Limb (tissue), 2 donors: ENCODE results near the gene BMERB1.
A peak's percentile ranks its signal among the peaks of the same experiment; 100 is the strongest.
"Not testable (repeated sequence)": the region's sequence is repeated elsewhere in the genome, so short reads cannot be mapped to it uniquely, and the experiment has no call there.

ENCODE experiments used
- DNase-seq, 2 donors: peaks; one replicate each; pipeline ENCODE4 v3.0.0-alpha.2; 2016; ENCODE audit errors: extremely low spot score in 2 of 2

BMERB1 gene

GRCh38 chr16:15425861-15426260 lies 8.5 kb upstream of the BMERB1 start:
- no peak for DNase-seq

DNA sequence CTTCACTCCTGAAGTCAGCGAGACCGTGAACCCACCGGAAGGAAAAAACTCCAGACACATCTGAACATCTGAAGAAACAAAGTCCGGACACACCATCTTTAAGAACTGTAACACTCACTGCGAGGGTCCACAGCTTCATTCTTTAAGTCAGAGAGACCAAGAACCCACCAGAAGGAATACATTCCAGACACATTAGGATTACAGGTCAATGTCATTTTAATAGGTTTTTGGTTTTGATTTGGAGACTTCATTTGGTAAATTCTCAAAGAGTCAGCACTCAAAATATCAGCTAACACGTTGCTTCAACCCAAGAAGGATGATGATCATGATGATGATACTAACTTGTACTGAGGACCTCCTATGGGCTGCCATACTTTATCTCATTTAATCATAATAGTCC lies 7.6 kb upstream of the BMERB1 start:
- no peak for DNase-seq

- peak; percentile 75 to 79 for DNase-seq
Measured at GRCh38 chr16:15427648-15428239, 6.6 kb upstream of the BMERB1 start.

DNA sequence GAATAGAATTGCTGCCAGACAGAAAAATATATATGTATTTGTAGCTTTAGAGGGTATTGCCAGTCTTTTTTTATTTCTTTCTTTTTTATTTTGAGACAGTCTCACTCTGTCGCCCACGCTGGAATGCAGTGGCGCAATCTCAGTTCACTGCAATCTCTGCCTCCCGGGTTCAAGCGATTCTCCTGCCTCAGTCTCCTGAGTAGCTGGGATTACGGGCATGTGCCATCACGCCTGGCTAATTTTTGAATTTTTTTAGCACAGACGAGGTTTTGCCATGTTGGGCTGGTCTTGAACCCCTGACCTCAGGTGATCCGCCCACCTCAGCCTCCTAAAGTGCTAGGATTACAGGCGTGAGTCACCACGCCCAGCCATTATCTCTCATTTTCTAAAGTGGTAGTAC lies 3.5 kb upstream of the BMERB1 start:
- not testable (repeated sequence) for DNase-seq

DNA sequence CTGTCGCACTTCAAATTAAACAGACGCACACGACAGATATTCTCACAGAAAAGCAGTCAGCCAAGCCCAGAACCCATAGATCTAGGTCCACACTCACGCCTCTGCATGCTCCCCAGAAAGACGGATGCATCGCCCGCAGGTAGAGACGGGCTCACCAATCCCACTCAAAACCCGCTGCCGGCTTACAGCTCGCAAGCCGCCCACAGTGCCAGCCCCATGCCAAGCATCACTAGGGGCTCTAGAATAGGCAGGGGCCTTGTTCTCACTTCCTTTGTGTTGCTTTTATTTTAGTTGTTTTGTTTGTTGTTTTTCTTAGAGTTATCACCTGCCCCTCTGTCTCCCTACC lies 336 bp upstream of the BMERB1 start:
- no peak for DNase-seq

DNA sequence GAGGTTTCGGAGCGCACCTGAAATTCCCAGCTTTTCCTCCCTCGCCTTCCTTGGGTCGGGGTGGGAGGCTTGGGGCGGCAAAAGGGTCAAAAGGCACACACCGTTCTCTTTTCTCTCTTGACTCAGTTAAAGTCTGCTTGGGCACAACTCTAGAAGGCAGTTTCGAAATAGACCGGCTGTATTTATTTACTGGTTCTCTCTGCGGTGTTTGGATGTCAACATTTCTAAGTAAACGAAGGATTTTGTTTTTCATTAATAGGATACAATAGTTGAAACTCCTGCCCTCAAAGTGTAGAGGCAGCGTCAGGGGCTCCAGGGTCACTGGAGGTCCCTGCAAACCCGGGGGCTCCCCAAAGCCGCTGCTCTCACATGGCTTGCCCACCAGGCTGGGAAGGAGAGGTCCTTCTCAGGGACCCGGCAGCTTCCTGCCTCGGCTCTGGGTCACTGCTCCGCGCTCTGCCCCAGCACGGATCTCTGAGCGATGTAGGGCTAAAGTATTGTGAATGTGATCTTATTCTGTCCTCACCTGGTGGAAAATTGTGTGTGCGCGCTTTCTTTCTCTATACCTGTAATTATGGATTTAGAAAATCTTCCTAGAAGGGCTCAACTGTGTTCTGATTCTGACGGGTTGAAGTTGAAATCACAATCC lies 952 bp downstream of the BMERB1 start:
- DNase-seq = peak in 1 of 2 donors; percentile 32

DNA sequence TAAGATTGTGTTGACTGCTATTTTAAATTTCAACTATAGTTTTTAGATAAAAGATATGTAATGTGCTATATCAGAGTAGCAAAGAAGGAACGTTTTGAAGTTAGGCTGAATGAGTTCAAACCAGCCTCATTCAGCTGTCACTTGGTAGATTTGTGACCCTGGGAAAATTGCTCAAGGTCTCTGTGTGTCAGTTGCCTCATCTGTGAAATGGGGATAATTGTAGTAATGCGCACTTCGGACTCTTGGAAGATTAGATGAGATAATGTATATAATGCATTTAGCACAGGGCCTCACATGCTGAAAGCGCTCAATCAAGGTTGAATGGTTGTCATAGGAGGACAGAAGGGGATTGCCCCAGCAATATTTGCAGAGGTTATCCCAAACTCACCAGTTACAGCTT lies 4.7 kb downstream of the BMERB1 start:
- DNase-seq = no peak

DNA sequence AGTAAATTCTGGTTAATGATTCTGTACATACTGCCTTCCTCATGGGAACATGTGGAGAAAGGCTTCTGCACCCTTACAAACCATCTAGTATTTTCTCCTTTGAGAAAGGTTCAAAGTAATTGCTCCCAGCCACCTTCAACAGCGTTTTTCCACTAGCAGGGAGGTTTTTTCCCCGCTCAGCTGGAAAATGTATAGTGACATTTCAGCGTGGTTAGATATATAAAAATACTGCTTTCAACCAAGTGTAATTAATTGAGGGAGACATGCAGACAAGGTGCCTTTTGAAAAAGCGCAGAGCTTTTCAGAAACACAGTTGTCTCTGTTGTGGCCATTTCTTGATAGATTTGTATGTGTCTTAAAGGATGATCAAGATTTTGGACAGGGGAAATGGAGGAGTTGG lies 5.1 kb downstream of the BMERB1 start:
- DNase-seq = no peak

DNA sequence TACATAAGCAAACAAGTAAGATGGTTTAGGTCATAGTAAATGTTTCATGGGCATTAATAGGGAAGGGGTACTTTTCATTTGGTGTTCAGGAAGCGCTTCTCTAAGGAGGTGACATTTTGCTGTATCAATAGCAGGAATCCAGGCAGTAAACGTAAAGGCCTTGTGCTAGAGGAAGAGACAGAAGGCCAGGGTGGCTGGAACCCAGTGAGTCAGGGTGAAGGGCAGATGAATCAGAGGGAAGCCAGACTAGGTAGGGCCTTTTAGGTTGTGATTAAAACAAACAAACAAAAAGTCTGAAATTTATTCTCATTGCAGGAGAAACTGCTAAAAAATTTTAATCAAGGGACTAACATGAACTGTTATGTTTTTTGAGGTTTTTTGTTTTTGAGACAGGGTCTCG lies 6.5 kb downstream of the BMERB1 start:
- no peak for DNase-seq

DNA sequence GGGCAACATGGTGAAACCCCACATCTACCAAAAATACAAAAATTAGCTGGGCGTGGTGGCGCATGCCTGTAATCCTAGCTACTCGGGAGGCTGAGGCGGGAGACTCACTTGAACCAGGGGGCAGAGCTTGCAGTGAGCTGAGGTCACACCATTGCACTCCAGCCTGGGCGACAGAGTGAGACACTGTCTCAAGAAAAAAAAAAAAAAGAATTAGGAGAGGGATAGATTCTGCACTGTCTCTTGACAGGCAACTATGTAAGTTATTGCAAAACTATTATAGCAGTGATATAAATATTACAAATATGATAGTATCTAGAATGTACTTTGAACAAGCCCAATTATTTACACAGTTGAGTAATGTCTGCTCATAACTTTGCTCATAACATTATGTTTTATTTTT lies 7.8 kb downstream of the BMERB1 start:
- not testable (repeated sequence) for DNase-seq

- DNase-seq = no peak
Measured at GRCh38 chr16:15443753-15444152, 9.4 kb downstream of the BMERB1 start.

GRCh38 chr16:15444264-15444663 lies 9.9 kb downstream of the BMERB1 start:
- no peak for DNase-seq

GRCh38 chr16:15445450-15445849 lies 11.1 kb downstream of the BMERB1 start:
- DNase-seq = no peak

DNA sequence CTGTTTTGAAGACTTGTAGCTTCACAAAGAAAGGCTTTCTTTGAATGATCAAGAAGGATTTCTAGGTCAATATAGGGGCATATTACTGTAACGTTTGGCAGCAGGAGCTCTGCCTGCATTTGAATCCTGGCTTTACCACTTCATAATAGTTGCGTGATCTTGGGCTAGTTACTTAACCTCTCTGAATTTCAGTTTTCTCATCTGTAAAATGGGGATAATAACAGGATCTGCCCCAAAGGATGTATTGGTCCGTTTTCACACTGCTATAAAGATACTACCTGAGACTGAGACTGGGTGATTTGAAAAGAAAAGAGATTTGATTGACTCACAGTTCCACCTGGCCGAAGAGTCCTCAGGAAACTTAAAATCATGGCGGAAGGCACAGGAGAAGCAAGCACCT lies 12.5 kb downstream of the BMERB1 start:
- DNase-seq = no peak

DNA sequence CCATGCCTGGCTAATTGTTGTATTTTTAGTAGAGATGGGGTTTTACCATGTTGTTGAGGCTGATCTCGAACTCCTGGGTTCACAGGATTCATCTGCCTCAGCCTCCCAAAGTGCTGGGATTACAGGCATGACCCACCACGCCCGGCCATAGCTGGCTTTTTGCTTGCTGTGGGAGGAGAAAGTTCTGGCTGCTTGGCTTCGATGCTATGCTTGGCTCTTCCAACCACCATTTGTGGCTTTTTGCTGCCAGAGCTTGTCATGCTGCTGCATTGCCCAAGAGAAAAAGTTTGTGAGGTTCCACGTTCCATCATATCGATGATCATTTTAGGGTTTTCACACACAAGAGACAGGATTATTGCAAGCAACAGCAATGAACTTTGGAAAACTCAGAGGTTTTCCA lies 16.2 kb downstream of the BMERB1 start:
- no peak for DNase-seq

- no peak for DNase-seq
Measured at GRCh38 chr16:15451098-15451731, 16.8 kb downstream of the BMERB1 start.

DNA sequence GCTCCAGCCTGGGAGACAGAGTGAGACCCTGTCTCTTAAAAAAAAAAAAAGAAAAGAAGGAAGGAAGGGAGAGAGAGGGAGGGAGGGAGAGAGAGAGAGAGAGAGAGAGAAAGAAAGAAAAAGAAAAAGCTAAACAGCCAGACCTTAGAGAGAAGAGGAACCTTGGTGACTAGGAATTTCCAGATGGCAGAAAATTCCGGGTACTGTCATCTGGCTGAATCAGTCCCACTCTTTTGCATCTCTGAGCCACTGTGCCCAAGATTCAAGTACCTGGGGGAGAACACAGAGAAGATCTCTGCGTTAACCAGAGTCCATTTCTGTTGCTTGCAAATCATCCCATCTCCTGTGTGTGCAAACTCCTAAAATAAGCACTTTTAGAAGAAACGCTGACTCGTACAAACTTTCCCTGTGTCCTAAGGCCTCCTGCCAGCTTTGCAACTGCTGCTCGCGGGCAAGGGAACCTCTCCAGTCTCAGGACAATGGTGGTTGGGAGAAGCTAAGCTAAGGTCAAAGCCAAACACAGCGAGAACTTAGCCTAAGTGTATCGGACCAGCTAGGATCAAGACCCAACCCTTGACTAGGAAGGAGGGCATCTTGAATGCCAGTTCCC lies 18.0 kb downstream of the BMERB1 start:
- DNase-seq = no peak

DNA sequence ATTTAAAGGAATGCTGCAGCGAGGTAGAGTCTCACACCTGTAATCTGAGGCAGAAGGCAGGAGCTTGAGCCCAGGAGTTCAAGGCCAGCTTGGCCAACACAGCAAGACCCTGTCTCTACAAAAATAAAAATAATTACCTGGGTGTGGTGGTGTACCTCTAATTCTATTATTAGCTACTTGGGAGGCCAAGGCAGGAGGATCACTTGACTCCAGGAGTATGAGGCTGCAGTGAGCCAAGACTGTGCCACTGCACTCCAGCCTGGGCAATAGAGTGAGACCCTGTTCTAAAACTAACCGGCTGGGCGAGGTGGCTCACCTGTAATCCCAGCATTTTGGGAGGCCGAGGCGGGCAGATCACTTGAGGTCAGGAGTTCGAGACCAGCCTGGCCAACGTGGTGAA lies 18.9 kb downstream of the BMERB1 start:
- not testable (repeated sequence) for DNase-seq

DNA sequence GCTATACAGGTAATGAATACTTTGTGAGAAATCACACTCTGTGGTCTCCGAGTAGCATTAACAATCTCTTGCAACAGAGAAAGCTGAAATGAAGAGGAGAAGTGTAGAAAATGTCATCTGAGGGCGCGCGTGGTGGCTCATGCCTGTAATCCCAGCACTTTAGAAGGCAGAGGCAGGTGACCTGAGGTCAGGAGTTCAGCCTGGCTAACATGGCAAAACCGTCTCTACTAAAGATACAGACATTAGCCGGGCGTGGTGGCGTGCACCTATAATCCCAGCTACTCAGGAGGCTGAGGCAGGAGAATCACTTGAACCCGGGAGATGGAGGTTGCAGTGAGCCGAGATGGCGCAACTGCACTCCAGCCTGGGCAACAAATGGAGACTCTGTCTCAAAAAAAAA lies 20.5 kb downstream of the BMERB1 start:
- DNase-seq = not testable (repeated sequence)

- no peak for DNase-seq
Measured at GRCh38 chr16:15457400-15457799, 23.0 kb downstream of the BMERB1 start.

- no peak for DNase-seq
Measured at GRCh38 chr16:15457958-15458357, 23.6 kb downstream of the BMERB1 start.

DNA sequence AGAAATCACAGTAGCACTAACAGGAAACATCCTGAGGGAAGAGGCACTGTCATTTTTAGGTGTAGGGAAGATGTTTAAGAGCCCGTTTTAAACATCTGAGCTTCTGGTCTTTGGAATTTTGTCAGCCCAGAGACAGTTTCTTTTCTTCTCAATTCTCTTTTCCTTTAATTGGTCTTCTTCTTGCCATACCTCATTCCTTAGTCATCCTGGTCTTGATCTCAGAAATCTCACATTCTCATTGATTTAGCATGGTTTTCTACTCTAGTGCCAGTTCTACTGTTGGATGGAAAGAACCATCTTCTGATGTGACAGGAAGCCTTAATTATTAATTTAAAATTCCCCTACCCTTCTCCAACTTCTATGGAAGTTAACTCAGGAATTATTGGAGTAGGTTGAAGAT lies 25.4 kb downstream of the BMERB1 start:
- no peak for DNase-seq

DNA sequence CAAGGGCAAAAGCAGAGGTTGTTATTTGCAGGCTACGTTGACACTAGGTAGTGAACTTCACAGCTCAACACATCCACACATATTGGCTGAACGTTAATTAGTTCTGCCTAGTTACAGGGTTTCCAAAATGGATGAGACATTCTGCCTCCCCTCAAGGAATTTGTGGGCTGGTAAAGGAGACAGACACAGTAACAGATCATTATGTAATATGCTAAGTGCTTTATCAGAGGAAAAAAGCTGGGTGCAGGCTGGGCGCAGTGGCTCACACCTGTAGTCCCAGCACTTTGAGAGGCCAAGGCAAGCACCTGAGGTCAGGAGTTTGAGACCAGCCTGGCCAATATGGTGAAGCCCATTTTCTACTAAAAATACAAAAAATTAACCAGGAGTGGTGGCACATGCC lies 26.2 kb downstream of the BMERB1 start:
- no peak for DNase-seq
